Hypothalamus (tissue), 51 donors: ENCODE data around the gene ZCCHC13.
A peak's percentile ranks its signal among the peaks of the same experiment; 100 is the strongest.
"Not testable (repeated sequence)": the region's sequence is repeated elsewhere in the genome, so short reads cannot be mapped to it uniquely, and the experiment has no call there.

Experiments used
- DNase-seq, 51 donors: peaks; one replicate each; lab custom pipeline; 2025; lab: John Stamatoyannopoulos, UW

Gene ZCCHC13

GRCh38 chrX:74319321-74319720, 15.3 kb downstream of the ZCCHC13 start:
- DNase-seq, result not testable (repeated sequence)

GRCh38 chrX:74321191-74321590, 17.2 kb downstream of the ZCCHC13 start:
- DNase-seq, result no peak

- DNase-seq, result peak in 5 of 51 donors; percentile 0 to 8 (median 2)
These were observed 20.2 kb downstream of the ZCCHC13 start for GRCh38 chrX:74324131-74324530.

- peak in 8 of 51 donors; percentile 0 to 32 (median 4) for DNase-seq
These were observed 21.4 kb downstream of the ZCCHC13 start for GRCh38 chrX:74325130-74326059.

- no peak for DNase-seq
These were observed 34.9 kb downstream of the ZCCHC13 start for GRCh38 chrX:74338852-74339251.

GRCh38 chrX:74340051-74340450, 36.1 kb downstream of the ZCCHC13 start:
- no peak for DNase-seq

- DNase-seq, result not testable (repeated sequence)
These were observed 38.2 kb downstream of the ZCCHC13 start for GRCh38 chrX:74342211-74342610.

- peak in 15 of 51 donors; percentile 0 to 30 (median 10) for DNase-seq
These were observed 39.6 kb downstream of the ZCCHC13 start for GRCh38 chrX:74343343-74344279.

- no peak for DNase-seq
These were observed 40.3 kb downstream of the ZCCHC13 start for GRCh38 chrX:74344280-74344622.

- no peak for DNase-seq
These were observed 42.1 kb downstream of the ZCCHC13 start for GRCh38 chrX:74346088-74346487.

- no peak for DNase-seq
These were observed 45.4 kb downstream of the ZCCHC13 start for GRCh38 chrX:74349387-74349786.

- DNase-seq, result no peak
These were observed 47.8 kb downstream of the ZCCHC13 start for GRCh38 chrX:74351760-74352159.

GRCh38 chrX:74353984-74354383, 50.0 kb downstream of the ZCCHC13 start:
- DNase-seq, result no peak
